Activated T-helper 17 cell treated with anti-CD3 and anti-CD28 coated beads, Interleukin-2, amount 50 U/mL, for 72 hours (primary cell): ENCODE data around the gene SLC35E1. TPM values are rescaled to one million over a fixed set of nuclear protein-coding genes. Genes with fewer than 3 reads are reported as not detected.
"Not testable (repeated sequence)": the region's sequence is repeated elsewhere in the genome, so short reads cannot be mapped to it uniquely, and the experiment has no call there.

Source experiments
- ATAC-seq: fragments of 150-1000 bp; cut with Tn5 transposase; replicated peaks from 2 replicates; pipeline ENCODE4 v1.10.0; 2021; ENCODE audit warnings: mild to moderate bottlenecking, moderate library complexity
- H3K27ac Mint-ChIP-seq: one replicate; pipeline ENCODE4 v1.8.0; 2022; ENCODE audit warnings: mixed read lengths
- H3K27me3 Mint-ChIP-seq: one replicate; pipeline ENCODE4 v1.8.0; 2022; ENCODE audit warnings: mixed read lengths
- H3K36me3 Mint-ChIP-seq: one replicate; pipeline ENCODE4 v1.8.0; 2022; ENCODE audit warnings: low read depth, mild to moderate bottlenecking, mixed read lengths
- H3K4me1 Mint-ChIP-seq: one replicate; pipeline ENCODE4 v1.8.0; 2022; ENCODE audit warnings: mixed read lengths
- H3K4me3 Mint-ChIP-seq: one replicate; pipeline ENCODE4 v1.8.0; 2022; ENCODE audit warnings: mild to moderate bottlenecking, mixed read lengths
- H3K9me3 Mint-ChIP-seq: one replicate; pipeline ENCODE4 v1.8.0; 2022; ENCODE audit warnings: mixed read lengths
- total RNA-seq, 2 donors: library from RNA; stranded (reverse); gene quantifications; one replicate each; pipeline ENCODE4 v1.2.3, GENCODE V29; 2022

SLC35E1 gene
- total RNA-seq, 2 donors from 2014 or later: 71.8 to 117 TPM

DNA sequence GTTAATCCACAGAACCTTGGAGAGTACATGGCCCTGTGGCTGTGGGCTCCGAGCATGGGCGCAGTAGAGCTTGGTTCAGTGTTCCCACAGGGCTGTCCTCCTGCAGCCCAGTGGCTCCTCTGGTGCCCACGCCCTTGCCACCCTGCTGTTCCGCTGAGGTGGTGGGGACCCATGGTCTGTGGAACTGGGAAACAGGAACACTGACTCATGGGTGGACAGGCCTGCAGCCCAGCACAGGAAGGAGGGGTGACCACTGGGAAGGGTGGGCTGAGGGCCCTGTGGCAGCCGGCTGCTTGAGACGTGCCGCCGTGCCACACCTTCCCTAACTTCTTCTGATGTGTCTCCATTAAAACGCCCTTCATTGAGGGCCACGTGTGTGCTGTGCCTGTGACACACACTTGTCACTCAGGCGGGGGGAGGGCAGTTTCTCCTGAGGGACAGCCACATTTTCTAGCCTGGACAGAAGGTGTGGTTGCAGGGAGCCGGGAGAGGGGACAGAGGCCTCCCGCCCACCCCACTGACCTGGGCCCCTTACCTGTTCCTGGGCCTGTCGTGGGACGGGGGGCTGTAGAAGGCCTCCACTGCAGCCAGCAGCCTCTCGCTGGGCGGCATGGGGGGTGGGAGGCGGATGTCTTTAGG, 51.1 kb downstream of the SLC35E1 start:
- no peak overlapping the region for H3K27ac Mint-ChIP-seq
- H3K4me1 Mint-ChIP-seq: no peaks in the 10 kb centered on the region
- H3K9me3 Mint-ChIP-seq: no peaks in the 10 kb centered on the region
- peaks cover 84% of the 10 kb centered on the region for H3K36me3 Mint-ChIP-seq
- H3K4me3 Mint-ChIP-seq: no peak overlapping the region
- no peak for ATAC-seq
- H3K27me3 Mint-ChIP-seq: no peaks in the 10 kb centered on the region

DNA sequence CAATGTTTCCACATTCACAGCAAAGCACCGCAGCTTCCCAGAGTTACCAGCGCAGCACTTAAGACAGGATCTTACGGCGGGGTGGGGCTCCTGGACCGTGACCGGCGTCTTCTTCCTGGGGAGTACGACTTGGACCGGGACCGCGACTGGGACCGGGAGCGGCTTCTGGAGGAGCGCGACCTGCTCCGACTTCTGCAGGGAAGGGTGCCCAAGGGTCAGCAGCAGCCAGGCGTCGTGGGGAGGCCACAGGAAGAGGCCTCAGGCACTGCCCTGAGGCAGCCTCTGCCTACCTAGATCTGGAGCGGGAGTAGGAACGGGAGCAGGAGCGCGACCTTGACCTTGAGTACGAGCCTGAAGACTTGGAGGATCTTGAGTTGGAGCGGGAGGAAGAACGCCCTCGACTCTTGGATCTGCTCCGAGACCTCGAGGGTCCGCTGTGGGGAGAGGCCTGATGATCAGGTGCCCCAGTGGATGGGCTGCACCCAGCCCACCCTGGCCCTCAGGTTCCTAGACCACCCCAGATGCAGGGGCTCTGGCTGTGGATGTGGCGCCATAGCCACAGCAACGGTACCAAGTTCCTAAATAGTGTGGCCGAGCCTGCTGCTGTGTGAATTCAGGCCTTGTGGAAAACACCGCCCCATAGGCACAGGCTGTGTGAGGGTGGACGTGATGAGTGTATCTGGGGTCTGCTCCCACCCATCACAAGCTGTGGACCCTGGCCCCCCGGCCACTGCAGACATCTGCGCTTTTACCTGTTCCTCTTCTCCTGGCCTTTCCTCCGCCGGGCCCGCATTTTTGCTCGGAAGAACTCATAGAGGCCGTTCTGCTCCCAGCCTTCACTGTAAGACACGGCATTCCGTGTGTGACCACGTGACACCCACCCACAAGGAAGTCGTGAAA, 51.9 kb downstream of the SLC35E1 start:
- H3K27ac Mint-ChIP-seq: no peak overlapping the region
- H3K9me3 Mint-ChIP-seq: no peaks in the 10 kb centered on the region
- no peak for ATAC-seq
- no peaks in the 10 kb centered on the region for H3K27me3 Mint-ChIP-seq
- H3K36me3 Mint-ChIP-seq: peaks cover 80% of the 10 kb centered on the region
- no peaks in the 10 kb centered on the region for H3K4me1 Mint-ChIP-seq
- no peak overlapping the region for H3K4me3 Mint-ChIP-seq

DNA sequence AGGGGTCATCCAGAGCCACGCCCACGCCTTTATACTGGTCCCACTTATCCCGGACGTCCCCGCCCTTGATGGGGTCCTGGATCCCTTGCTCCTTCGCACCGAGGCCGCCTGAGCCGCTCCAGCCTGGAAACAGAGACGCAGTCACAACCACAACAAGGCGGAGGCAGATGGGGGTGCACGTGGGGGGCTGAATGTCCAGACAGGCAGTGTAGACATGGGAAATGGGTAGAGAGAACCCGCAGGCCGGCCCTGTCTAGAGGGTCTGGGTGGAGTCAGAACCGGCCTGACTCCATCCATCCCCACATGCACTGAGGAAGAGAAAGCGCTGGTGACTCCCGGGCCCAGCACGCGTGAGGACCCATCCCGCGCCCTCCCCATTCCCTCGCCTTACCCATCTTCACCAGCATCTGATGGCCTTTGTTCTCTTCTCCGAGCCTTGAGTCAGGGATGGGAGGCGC, 53.0 kb downstream of the SLC35E1 start:
- Mint-ChIP-seq H3K9me3 (no peaks in the 10 kb centered on the region), H3K4me1 (no peaks in the 10 kb centered on the region), H3K27ac (no peak overlapping the region), H3K36me3 (peaks cover 72% of the 10 kb centered on the region), H3K4me3 (no peak overlapping the region), H3K27me3 (no peaks in the 10 kb centered on the region)
- no peak for ATAC-seq

- no peak overlapping the region for H3K4me3 Mint-ChIP-seq
- no peaks in the 10 kb centered on the region for H3K27me3 Mint-ChIP-seq
- no peaks in the 10 kb centered on the region for H3K9me3 Mint-ChIP-seq
- H3K36me3 Mint-ChIP-seq: peaks cover 66% of the 10 kb centered on the region
- H3K4me1 Mint-ChIP-seq: no peaks in the 10 kb centered on the region
- no peak overlapping the region for H3K27ac Mint-ChIP-seq
- ATAC-seq: no peak
Measured at GRCh38 chr19:16518483-16519229, 53.6 kb downstream of the SLC35E1 start.

GRCh38 chr19:16518061-16518460, 54.2 kb downstream of the SLC35E1 start:
- no peaks in the 10 kb centered on the region for H3K9me3 Mint-ChIP-seq
- H3K36me3 Mint-ChIP-seq: peaks cover 60% of the 10 kb centered on the region
- no peak overlapping the region for H3K4me3 Mint-ChIP-seq
- no peak for ATAC-seq
- no peaks in the 10 kb centered on the region for H3K27me3 Mint-ChIP-seq
- no peaks in the 10 kb centered on the region for H3K4me1 Mint-ChIP-seq
- H3K27ac Mint-ChIP-seq: no peak overlapping the region

GRCh38 chr19:16516923-16517610, 55.1 kb downstream of the SLC35E1 start:
- Mint-ChIP-seq H3K36me3 (peaks cover 50% of the 10 kb centered on the region), H3K4me3 (no peak overlapping the region), H3K9me3 (no peaks in the 10 kb centered on the region), H3K4me1 (no peaks in the 10 kb centered on the region), H3K27ac (peak overlapping the region; percentile 52), H3K27me3 (no peaks in the 10 kb centered on the region)
- ATAC-seq: no peak

- peaks cover 46% of the 10 kb centered on the region for H3K36me3 Mint-ChIP-seq
- H3K4me3 Mint-ChIP-seq: no peak overlapping the region
- no peaks in the 10 kb centered on the region for H3K9me3 Mint-ChIP-seq
- no peaks in the 10 kb centered on the region for H3K4me1 Mint-ChIP-seq
- no peaks in the 10 kb centered on the region for H3K27me3 Mint-ChIP-seq
- ATAC-seq: no peak
- no peak overlapping the region for H3K27ac Mint-ChIP-seq
Measured at GRCh38 chr19:16516381-16516780, 55.8 kb downstream of the SLC35E1 start.

- H3K4me1 Mint-ChIP-seq: no peaks in the 10 kb centered on the region
- peak; percentile 6 for ATAC-seq
- H3K9me3 Mint-ChIP-seq: no peaks in the 10 kb centered on the region
- peaks cover 29% of the 10 kb centered on the region for H3K36me3 Mint-ChIP-seq
- H3K27ac Mint-ChIP-seq: no peak overlapping the region
- no peak overlapping the region for H3K4me3 Mint-ChIP-seq
- H3K27me3 Mint-ChIP-seq: no peaks in the 10 kb centered on the region
Measured at GRCh38 chr19:16514383-16515019, 57.7 kb downstream of the SLC35E1 start.

DNA sequence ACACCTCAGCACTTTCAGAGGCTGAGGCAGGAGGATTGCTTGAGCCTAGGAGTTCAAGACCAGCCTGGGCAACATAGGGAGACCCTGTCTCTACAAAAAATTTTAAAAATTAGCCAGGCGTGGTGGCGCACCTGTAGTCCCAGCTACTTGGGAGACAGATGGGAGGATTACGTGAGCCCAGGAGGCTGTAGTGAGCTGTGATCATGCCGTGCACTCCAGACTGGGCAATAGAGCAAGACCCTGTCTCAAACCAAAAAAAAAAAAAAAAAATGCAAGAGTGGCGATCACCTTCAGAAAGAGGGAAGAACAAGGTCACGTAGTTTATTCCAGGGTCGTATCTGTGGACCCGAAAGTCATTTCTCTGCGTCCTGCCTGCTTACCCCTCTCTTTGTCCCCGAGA, 59.6 kb downstream of the SLC35E1 start:
- H3K9me3 Mint-ChIP-seq, H3K4me3 Mint-ChIP-seq, H3K4me1 Mint-ChIP-seq, ATAC-seq, H3K27me3 Mint-ChIP-seq, H3K27ac Mint-ChIP-seq: not testable (repeated sequence)
- H3K36me3 Mint-ChIP-seq: peaks cover 15% of the 10 kb centered on the region

GRCh38 chr19:16509141-16510061, 62.8 kb downstream of the SLC35E1 start:
- no peak for ATAC-seq
- H3K36me3 Mint-ChIP-seq: peaks cover 10% of the 10 kb centered on the region
- H3K27me3 Mint-ChIP-seq: no peaks in the 10 kb centered on the region
- H3K4me3 Mint-ChIP-seq: no peak overlapping the region
- no peak overlapping the region for H3K27ac Mint-ChIP-seq
- H3K9me3 Mint-ChIP-seq: no peaks in the 10 kb centered on the region
- H3K4me1 Mint-ChIP-seq: no peaks in the 10 kb centered on the region

- ATAC-seq: no peak
- no peak overlapping the region for H3K4me3 Mint-ChIP-seq
- no peaks in the 10 kb centered on the region for H3K9me3 Mint-ChIP-seq
- H3K4me1 Mint-ChIP-seq: no peaks in the 10 kb centered on the region
- no peaks in the 10 kb centered on the region for H3K27me3 Mint-ChIP-seq
- peaks cover 17% of the 10 kb centered on the region for H3K36me3 Mint-ChIP-seq
- H3K27ac Mint-ChIP-seq: no peak overlapping the region
Measured at GRCh38 chr19:16508546-16508945, 63.7 kb downstream of the SLC35E1 start.

DNA sequence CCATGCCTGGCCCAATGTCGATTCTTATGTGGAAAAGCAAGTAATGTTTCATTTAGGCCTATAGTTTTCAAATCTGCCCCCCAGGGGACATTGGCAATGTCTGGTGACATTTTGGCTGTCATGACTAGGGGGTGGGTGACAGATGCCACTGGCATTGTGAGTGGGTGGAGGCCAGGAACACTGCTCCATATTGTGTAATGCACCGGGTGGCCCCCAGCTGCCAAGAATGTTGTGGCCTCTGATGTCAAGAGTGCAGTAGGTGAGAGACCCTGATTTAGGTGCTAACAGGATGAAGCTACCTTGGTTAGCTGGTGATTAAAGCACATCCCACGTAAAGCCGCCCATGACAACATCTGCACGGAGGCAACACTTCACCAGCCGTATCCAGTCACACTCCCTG, 65.3 kb downstream of the SLC35E1 start:
- Mint-ChIP-seq H3K9me3 (no peaks in the 10 kb centered on the region), H3K36me3 (peaks cover 30% of the 10 kb centered on the region), H3K27ac (no peak overlapping the region), H3K27me3 (no peaks in the 10 kb centered on the region), H3K4me1 (no peaks in the 10 kb centered on the region), H3K4me3 (no peak overlapping the region)
- no peak for ATAC-seq

- not testable (repeated sequence) for ATAC-seq, H3K9me3 Mint-ChIP-seq
- peaks cover 38% of the 10 kb centered on the region for H3K36me3 Mint-ChIP-seq
Measured at GRCh38 chr19:16506161-16506560, 66.1 kb downstream of the SLC35E1 start.

More at GRCh38 chr19:16506161-16506560, 66.1 kb downstream of the SLC35E1 start:
- H3K4me3 Mint-ChIP-seq, H3K27me3 Mint-ChIP-seq, H3K27ac Mint-ChIP-seq, H3K4me1 Mint-ChIP-seq: not testable (repeated sequence)
